Peyer's patch (tissue), 4 donors: ENCODE data around the gene MEG3. TPM values are rescaled to one million over a fixed set of nuclear protein-coding genes. Genes with fewer than 3 reads are reported as not detected.
"Not testable (repeated sequence)": the region's sequence is repeated elsewhere in the genome, so short reads cannot be mapped to it uniquely, and the experiment has no call there.

Source experiments
- DNase-seq, 3 donors: peaks; one replicate each; pipeline ENCODE4 v3.0.0-alpha.2; 2017 to 2019
- H3K27ac ChIP-seq, 4 donors: fragments of 200-600 bp; sonication (generic); one replicate each; pipeline ENCODE4 v1.5.1; 2016 to 2019
- H3K27me3 ChIP-seq, 2 donors: fragments of 200-600 bp; sonication (generic); one replicate each; pipeline ENCODE4 v1.5.1; 2019
- H3K36me3 ChIP-seq, 3 donors: fragments of 200-600 bp; sonication (generic); one replicate each; pipeline ENCODE4 v1.5.1; 2016 to 2019
- H3K4me1 ChIP-seq, 4 donors: fragments of 200-600 bp; sonication (generic); one replicate each; pipeline ENCODE4 v1.5.1; 2016 to 2019
- H3K4me3 ChIP-seq, 4 donors: fragments of 200-600 bp; sonication (generic); 1 replicate in 3 of 4; 2 replicates in 1 of 4; pipeline ENCODE4 v1.5.1; 2016 to 2019; ENCODE audit warnings: mild to moderate bottlenecking in 1 of 4
- H3K9me3 ChIP-seq, 4 donors: fragments of 200-600 bp; sonication (generic); one replicate each; pipeline ENCODE4 v1.5.1; 2016 to 2019; ENCODE audit warnings: mild to moderate bottlenecking in 1 of 4
- CTCF ChIP-seq, 6 experiments: fragments of 450-650 bp in 4 of 6; fragments of 200-600 bp in 2 of 6; sonication (generic) in 1 of 6; IDR thresholded peaks; one replicate each; pipeline ENCODE4 v1.5.1; 2017 to 2019; ENCODE audit warnings: antibody characterized with exemption in 6 of 6, mild to moderate bottlenecking in 3 of 6, moderate library complexity in 1 of 6
- POLR2A ChIP-seq, 2 donors: fragments of 450-650 bp; IDR thresholded peaks; one replicate each; pipeline ENCODE4 v1.5.1; 2017; ENCODE audit warnings: antibody characterized with exemption in 2 of 2, mild to moderate bottlenecking in 2 of 2, moderate library complexity in 2 of 2
- total RNA-seq, 4 donors: library from RNA; depleted of rRNA; stranded (reverse); fragments of >200 nt; gene quantifications; one replicate each; pipeline ENCODE4 v1.1.0, GENCODE V29; 2016

Gene MEG3
- total RNA-seq, 4 donors from 2014 or later, result 5.8 to 135 (median 33.8) TPM

- no peaks in the 10 kb centered on the region for H3K36me3 ChIP-seq
- no peaks in the 10 kb centered on the region for H3K9me3 ChIP-seq
- H3K27me3 ChIP-seq, result no peaks in the 10 kb centered on the region
- no peak for DNase-seq
- H3K4me1 ChIP-seq, result no peaks in the 10 kb centered on the region
- TF ChIP-seq POLR2A (IDR thresholded peaks at IDR 0.05), result no peak
- no peak for TF ChIP-seq CTCF (IDR thresholded peaks at IDR 0.05)
- no peak overlapping the region for H3K27ac ChIP-seq
- H3K4me3 ChIP-seq, result no peak overlapping the region
Measured at GRCh38 chr14:100818221-100818699, 7.7 kb upstream of the MEG3 start.

GRCh38 chr14:100818923-100819322 is 7.0 kb upstream of the MEG3 start:
- H3K27me3 ChIP-seq, H3K27ac ChIP-seq, DNase-seq, H3K36me3 ChIP-seq, H3K4me3 ChIP-seq, H3K4me1 ChIP-seq, H3K9me3 ChIP-seq: not testable (repeated sequence)

GRCh38 chr14:100819453-100819828 is 6.5 kb upstream of the MEG3 start:
- Histone ChIP-seq H3K27ac (no peak overlapping the region), H3K4me1 (no peaks in the 10 kb centered on the region), H3K27me3 (no peaks in the 10 kb centered on the region), H3K9me3 (no peaks in the 10 kb centered on the region), H3K36me3 (no peaks in the 10 kb centered on the region), H3K4me3 (no peak overlapping the region)
- no peak for DNase-seq
- TF ChIP-seq CTCF (IDR thresholded peaks at IDR 0.05) (no peak), POLR2A (IDR thresholded peaks at IDR 0.05) (no peak)

- H3K27me3 ChIP-seq, result no peaks in the 10 kb centered on the region
- no peak overlapping the region for H3K27ac ChIP-seq
- no peaks in the 10 kb centered on the region for H3K9me3 ChIP-seq
- DNase-seq, result no peak
- no peaks in the 10 kb centered on the region for H3K4me1 ChIP-seq
- H3K4me3 ChIP-seq, result no peak overlapping the region
- no peaks in the 10 kb centered on the region for H3K36me3 ChIP-seq
- TF ChIP-seq POLR2A (IDR thresholded peaks at IDR 0.05) (no peak), CTCF (IDR thresholded peaks at IDR 0.05) (no peak)
Measured at GRCh38 chr14:100819829-100820475, 6.0 kb upstream of the MEG3 start.

GRCh38 chr14:100820957-100821356 is 5.0 kb upstream of the MEG3 start:
- TF ChIP-seq POLR2A (IDR thresholded peaks at IDR 0.05), result no peak
- no peak for TF ChIP-seq CTCF (IDR thresholded peaks at IDR 0.05)
- Histone ChIP-seq H3K27me3 (no peaks in the 10 kb centered on the region), H3K36me3 (no peaks in the 10 kb centered on the region), H3K4me1 (no peaks in the 10 kb centered on the region), H3K9me3 (no peaks in the 10 kb centered on the region), H3K27ac (no peak overlapping the region), H3K4me3 (no peak overlapping the region)
- no peak for DNase-seq

- Histone ChIP-seq H3K4me3 (no peak overlapping the region), H3K4me1 (no peaks in the 10 kb centered on the region), H3K27me3 (no peaks in the 10 kb centered on the region), H3K27ac (no peak overlapping the region), H3K36me3 (no peaks in the 10 kb centered on the region), H3K9me3 (no peaks in the 10 kb centered on the region)
- no peak for TF ChIP-seq CTCF (IDR thresholded peaks at IDR 0.05)
- TF ChIP-seq POLR2A (IDR thresholded peaks at IDR 0.05), result no peak
- DNase-seq, result no peak
Measured at GRCh38 chr14:100822013-100822412, 3.9 kb upstream of the MEG3 start.
